NCI-H1048 (cell line): ENCODE data around the gene ERO1A.
A peak's percentile ranks its signal among the peaks of the same experiment; 100 is the strongest.
"Not testable (repeated sequence)": the region's sequence is repeated elsewhere in the genome, so short reads cannot be mapped to it uniquely, and the experiment has no call there.

Experiments used
- DNase-seq: peaks from one replicate; lab custom pipeline; 2025; lab: John Stamatoyannopoulos, UW

The ERO1A gene

GRCh38 chr14:52695481-52696091, at the start of gene ERO1A:
Gene ERO1A, minus strand, starts transcription at chr14:52695558. Its CDS starts 77 bp downstream, at chr14:52695481.
- peak; percentile 58 for DNase-seq

- DNase-seq, result no peak
Measured at GRCh38 chr14:52741865-52742264, 46.5 kb upstream of the ERO1A start.

- DNase-seq, result no peak
Measured at GRCh38 chr14:52740751-52741150, 45.4 kb upstream of the ERO1A start.

GRCh38 chr14:52738409-52738808, 43.1 kb upstream of the ERO1A start:
- no peak for DNase-seq

GRCh38 chr14:52735921-52736489, 40.6 kb upstream of the ERO1A start:
- no peak for DNase-seq

- DNase-seq, result no peak
Measured at GRCh38 chr14:52733824-52734223, 38.5 kb upstream of the ERO1A start.

- DNase-seq, result no peak
Measured at GRCh38 chr14:52730709-52731111, 35.4 kb upstream of the ERO1A start.

GRCh38 chr14:52729925-52730708, 34.8 kb upstream of the ERO1A start, which contains the start of gene STYX:
Gene STYX, plus strand, starts transcription at chr14:52730166. Its CDS starts 309 bp downstream, at chr14:52730475.
- peak; percentile 97 for DNase-seq

- no peak for DNase-seq
Measured at GRCh38 chr14:52729585-52729924, 34.2 kb upstream of the ERO1A start.

- not testable (repeated sequence) for DNase-seq
Measured at GRCh38 chr14:52729035-52729434, 33.7 kb upstream of the ERO1A start.

GRCh38 chr14:52727509-52727908, 32.2 kb upstream of the ERO1A start:
- DNase-seq, result not testable (repeated sequence)

GRCh38 chr14:52724360-52724644, 28.9 kb upstream of the ERO1A start:
- no peak for DNase-seq

- DNase-seq, result no peak
Measured at GRCh38 chr14:52723514-52724359, 28.4 kb upstream of the ERO1A start.

- DNase-seq, result no peak
Measured at GRCh38 chr14:52716155-52716554, 20.8 kb upstream of the ERO1A start.

- DNase-seq, result no peak
Measured at GRCh38 chr14:52711666-52712065, 16.3 kb upstream of the ERO1A start.

- peak; percentile 81 for DNase-seq
Measured at GRCh38 chr14:52706724-52707706, 11.7 kb upstream of the ERO1A start, which contains the start of gene PSMC6. Gene PSMC6, plus strand, starts transcription at chr14:52707200. Its CDS starts 20 bp downstream, at chr14:52707220.

GRCh38 chr14:52706286-52706685, 10.9 kb upstream of the ERO1A start:
- DNase-seq, result no peak

- no peak for DNase-seq
Measured at GRCh38 chr14:52703664-52704063, 8.3 kb upstream of the ERO1A start.

GRCh38 chr14:52703225-52703624, 7.9 kb upstream of the ERO1A start:
- no peak for DNase-seq

- no peak for DNase-seq
Measured at GRCh38 chr14:52701223-52701622, 5.9 kb upstream of the ERO1A start.

- no peak for DNase-seq
Measured at GRCh38 chr14:52700701-52701172, 5.4 kb upstream of the ERO1A start.
